NCI-H82 (cell line): Measurements from ENCODE around the gene LAMC3.

Source experiments
- DNase-seq: peaks from one replicate; lab custom pipeline; 2025; lab: John Stamatoyannopoulos, UW

Gene LAMC3

GRCh38 chr9:131076347-131077195, 67.6 kb downstream of the LAMC3 start:
- no peak for DNase-seq

- no peak for DNase-seq
Observed at GRCh38 chr9:131078427-131079366, 69.7 kb downstream of the LAMC3 start.

GRCh38 chr9:131080589-131080988, 71.6 kb downstream of the LAMC3 start:
- DNase-seq, result no peak

GRCh38 chr9:131081868-131082267, 72.9 kb downstream of the LAMC3 start:
- no peak for DNase-seq

- no peak for DNase-seq
Observed at GRCh38 chr9:131082774-131083512, 74.0 kb downstream of the LAMC3 start.

GRCh38 chr9:131084661-131085369, 75.8 kb downstream of the LAMC3 start:
- DNase-seq, result no peak

GRCh38 chr9:131085370-131086122, 76.6 kb downstream of the LAMC3 start:
- DNase-seq, result no peak

GRCh38 chr9:131087354-131087893, 78.5 kb downstream of the LAMC3 start:
- no peak for DNase-seq

- no peak for DNase-seq
Observed at GRCh38 chr9:131090025-131090787, 81.2 kb downstream of the LAMC3 start.

GRCh38 chr9:131091352-131091992, 82.5 kb downstream of the LAMC3 start:
- DNase-seq, result no peak

GRCh38 chr9:131092030-131092429, 83.1 kb downstream of the LAMC3 start:
- no peak for DNase-seq

- no peak for DNase-seq
Observed at GRCh38 chr9:131092548-131093440, 83.8 kb downstream of the LAMC3 start.

GRCh38 chr9:131094015-131094414, 85.0 kb downstream of the LAMC3 start:
- no peak for DNase-seq

GRCh38 chr9:131094622-131095021, 85.6 kb downstream of the LAMC3 start:
- DNase-seq, result no peak

- no peak for DNase-seq
Observed at GRCh38 chr9:131095666-131096268, 86.8 kb downstream of the LAMC3 start.

GRCh38 chr9:131096269-131097125, 87.5 kb downstream of the LAMC3 start, which contains the start of gene AIF1L:
AIF1L (plus strand) TSS chr9:131096531; CDS start chr9:131096630, 99 bp downstream.
- DNase-seq, result peak; percentile 72
